ENCODE measurements around the gene PARVB. TPM values are rescaled to one million over a fixed set of nuclear protein-coding genes. Genes with fewer than 3 reads are reported as not detected.

The PARVB gene
- total RNA-seq, 4 donors from 2014 or later: 33.5 to 73.5 (median 41.5) TPM

DNA sequence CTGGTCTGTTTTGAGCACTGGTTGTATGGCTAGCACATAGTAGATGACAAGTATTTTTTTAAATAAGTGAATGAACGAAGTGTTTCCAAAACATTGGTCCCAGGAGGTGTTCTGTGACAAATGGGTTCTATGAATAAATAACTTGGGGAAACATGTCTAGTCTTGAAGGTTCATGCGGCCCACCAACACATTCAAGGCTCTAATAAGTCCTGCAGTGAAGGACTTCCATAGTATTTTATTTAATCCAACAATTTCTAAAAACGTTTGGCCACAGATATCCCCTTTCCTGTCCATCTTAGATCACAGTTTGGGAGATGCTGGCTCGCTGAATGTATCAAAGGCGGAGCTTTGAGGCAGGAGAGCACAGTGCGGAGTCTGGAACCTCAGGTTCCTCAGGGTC lies 179.1 kb downstream of the PARVB start:
- no peaks in the 10 kb centered on the region for H3K27me3 ChIP-seq
- no peak overlapping the region for H3K4me3 ChIP-seq
- peaks cover 0 to 4% (median 0%) of the 10 kb centered on the region in 4 donors for H3K9me3 ChIP-seq
- H3K27ac ChIP-seq: no peak overlapping the region
- WGBS, 2 donors: 74 to 88% methylated on average over 6 of the region's 6 CpGs
- TF ChIP-seq POLR2A (IDR thresholded peaks at IDR 0.05) (no peak), EP300 (IDR thresholded peaks at IDR 0.05) (no peak)
- TF ChIP-seq, protein P1, sequence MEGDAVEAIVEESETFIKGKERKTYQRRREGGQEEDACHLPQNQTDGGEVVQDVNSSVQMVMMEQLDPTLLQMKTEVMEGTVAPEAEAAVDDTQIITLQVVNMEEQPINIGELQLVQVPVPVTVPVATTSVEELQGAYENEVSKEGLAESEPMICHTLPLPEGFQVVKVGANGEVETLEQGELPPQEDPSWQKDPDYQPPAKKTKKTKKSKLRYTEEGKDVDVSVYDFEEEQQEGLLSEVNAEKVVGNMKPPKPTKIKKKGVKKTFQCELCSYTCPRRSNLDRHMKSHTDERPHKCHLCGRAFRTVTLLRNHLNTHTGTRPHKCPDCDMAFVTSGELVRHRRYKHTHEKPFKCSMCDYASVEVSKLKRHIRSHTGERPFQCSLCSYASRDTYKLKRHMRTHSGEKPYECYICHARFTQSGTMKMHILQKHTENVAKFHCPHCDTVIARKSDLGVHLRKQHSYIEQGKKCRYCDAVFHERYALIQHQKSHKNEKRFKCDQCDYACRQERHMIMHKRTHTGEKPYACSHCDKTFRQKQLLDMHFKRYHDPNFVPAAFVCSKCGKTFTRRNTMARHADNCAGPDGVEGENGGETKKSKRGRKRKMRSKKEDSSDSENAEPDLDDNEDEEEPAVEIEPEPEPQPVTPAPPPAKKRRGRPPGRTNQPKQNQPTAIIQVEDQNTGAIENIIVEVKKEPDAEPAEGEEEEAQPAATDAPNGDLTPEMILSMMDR (IDR thresholded peaks at IDR 0.05): no peak
- H3K4me1 ChIP-seq: peaks cover 0 to 6% (median 0%) of the 10 kb centered on the region in 4 donors
- H3K36me3 ChIP-seq: no peaks in the 10 kb centered on the region
- no peak for DNase-seq (ENCODE audit: low spot score in 2 of 2)

DNA sequence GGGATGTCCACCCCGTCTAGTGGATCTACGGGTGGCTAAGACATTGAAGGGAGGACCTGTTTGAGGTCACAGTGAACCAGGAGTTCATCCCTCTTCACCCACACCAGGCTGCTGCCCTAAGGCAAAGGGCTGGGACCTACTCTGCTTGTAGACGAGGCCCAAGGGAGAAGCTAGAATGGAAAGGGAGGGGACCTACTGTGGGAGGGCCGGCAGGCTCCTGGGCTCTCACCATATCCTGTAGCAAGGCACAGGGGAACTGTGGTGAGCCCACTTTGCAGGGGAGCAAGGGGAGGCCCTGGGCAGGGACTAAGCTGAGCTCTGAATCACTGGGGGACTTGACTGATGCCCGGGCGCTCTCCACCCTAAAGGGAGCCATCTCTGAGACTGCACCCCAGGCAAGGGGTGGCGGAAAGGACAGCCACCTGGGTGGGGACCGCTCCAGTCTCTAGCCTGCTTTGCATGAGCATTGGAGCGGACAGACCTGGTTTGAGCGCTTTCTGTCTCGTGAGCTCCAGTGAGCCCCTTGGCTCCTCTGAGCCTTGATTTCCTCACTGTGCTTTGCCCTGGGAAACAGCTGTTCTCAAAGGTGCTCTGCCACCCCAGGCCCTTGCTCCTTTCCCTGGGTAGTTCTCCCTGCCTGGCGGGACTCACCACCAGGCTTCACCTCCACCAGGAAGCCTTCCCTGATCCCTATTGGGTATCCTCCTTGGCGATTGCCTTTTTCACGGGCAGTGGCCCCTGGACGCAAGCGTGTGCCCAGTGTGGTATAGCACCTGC lies 180.8 kb downstream of the PARVB start:
- WGBS, 2 donors: 87 to 89% methylated on average over 10 to 13 of the region's 16 CpGs
- no peak for DNase-seq (ENCODE audit: low spot score in 2 of 2)
- Histone ChIP-seq H3K27me3 (no peaks in the 10 kb centered on the region), H3K9me3 (peaks cover 0 to 21% (median 2%) of the 10 kb centered on the region in 4 donors), H3K36me3 (no peaks in the 10 kb centered on the region), H3K27ac (no peak overlapping the region), H3K4me1 (peaks cover 0 to 6% (median 0%) of the 10 kb centered on the region in 4 donors), H3K4me3 (no peak overlapping the region)
- TF ChIP-seq EP300 (IDR thresholded peaks at IDR 0.05) (no peak), POLR2A (IDR thresholded peaks at IDR 0.05) (no peak)
- TF ChIP-seq, protein P1 (IDR thresholded peaks at IDR 0.05): no peak

DNA sequence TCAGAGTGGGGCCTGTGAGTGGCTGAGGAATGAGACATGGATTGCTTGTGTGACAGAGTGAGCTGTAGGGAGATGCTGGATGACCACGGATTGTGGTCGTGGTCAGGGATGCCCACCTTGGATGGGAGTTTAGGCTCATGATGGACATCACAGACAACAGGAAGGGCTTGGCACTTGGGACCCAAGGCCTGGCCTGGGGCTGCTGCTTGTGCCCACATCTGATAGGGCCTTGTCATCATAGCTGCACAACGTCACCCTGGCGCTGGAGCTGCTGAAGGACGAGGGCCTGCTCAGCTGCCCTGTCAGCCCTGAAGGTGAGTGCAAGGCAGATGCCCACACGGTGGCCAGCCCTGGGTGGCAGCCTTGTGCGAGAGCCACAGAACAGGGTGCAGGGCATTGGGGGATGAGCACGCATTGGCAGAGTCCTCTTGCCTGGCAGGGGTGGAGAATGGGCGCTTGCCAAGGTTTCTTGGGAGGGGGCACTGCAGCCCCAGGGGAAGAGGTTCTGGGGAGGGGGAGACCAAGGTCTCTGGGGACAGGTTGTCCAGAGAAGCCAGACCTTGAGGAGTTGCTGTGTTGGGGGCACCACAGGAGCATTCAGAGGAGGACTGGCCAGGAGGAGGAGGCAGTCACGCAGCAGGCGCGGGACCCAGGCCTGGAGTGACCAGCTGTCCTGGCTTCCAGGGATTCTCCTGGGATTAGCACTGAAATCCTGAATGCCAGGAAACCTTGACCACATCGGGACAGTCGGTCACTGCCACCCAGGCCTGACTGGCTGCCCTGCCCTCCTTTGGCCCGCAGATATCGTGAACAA lies 181.6 kb downstream of the PARVB start:
- H3K36me3 ChIP-seq: no peaks in the 10 kb centered on the region
- peaks cover 0 to 25% (median 2%) of the 10 kb centered on the region in 4 donors for H3K9me3 ChIP-seq
- DNase-seq (ENCODE audit: low spot score in 2 of 2): no peak
- WGBS, 2 donors: 88 to 96% methylated on average over 12 to 13 of the region's 16 CpGs
- no peak overlapping the region for H3K27ac ChIP-seq
- no peak overlapping the region for H3K4me3 ChIP-seq
- H3K27me3 ChIP-seq: no peaks in the 10 kb centered on the region
- TF ChIP-seq EP300 (IDR thresholded peaks at IDR 0.05) (no peak), POLR2A (IDR thresholded peaks at IDR 0.05) (no peak)
- TF ChIP-seq, protein P1 (IDR thresholded peaks at IDR 0.05): no peak
- H3K4me1 ChIP-seq: peaks cover 0 to 6% (median 0%) of the 10 kb centered on the region in 4 donors

DNA sequence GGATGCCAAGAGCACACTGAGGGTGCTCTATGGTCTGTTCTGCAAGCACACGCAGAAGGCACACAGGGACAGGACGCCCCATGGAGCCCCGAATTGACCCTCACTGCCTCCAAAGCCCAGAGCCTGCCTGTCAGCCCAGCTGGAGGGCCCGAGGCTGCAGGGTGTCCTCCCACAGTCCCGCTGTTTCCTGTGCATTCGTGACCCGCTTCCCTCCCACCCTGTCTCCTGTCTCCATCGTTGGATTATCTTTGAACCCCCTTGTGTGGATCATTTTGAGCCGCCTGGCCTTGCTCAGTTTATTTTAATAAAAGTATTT lies 182.2 kb downstream of the PARVB start:
- Histone ChIP-seq H3K36me3 (no peaks in the 10 kb centered on the region), H3K4me3 (no peak overlapping the region), H3K27ac (no peak overlapping the region), H3K9me3 (peaks cover 0 to 25% (median 2%) of the 10 kb centered on the region in 4 donors), H3K4me1 (peaks cover 0 to 6% (median 0%) of the 10 kb centered on the region in 4 donors), H3K27me3 (no peaks in the 10 kb centered on the region)
- WGBS, 2 donors: 66 to 77% methylated on average over 9 of the region's 9 CpGs
- DNase-seq (ENCODE audit: low spot score in 2 of 2): no peak
- TF ChIP-seq POLR2A (IDR thresholded peaks at IDR 0.05) (no peak), EP300 (IDR thresholded peaks at IDR 0.05) (no peak)
- TF ChIP-seq, protein P1 (IDR thresholded peaks at IDR 0.05): no peak

DNA sequence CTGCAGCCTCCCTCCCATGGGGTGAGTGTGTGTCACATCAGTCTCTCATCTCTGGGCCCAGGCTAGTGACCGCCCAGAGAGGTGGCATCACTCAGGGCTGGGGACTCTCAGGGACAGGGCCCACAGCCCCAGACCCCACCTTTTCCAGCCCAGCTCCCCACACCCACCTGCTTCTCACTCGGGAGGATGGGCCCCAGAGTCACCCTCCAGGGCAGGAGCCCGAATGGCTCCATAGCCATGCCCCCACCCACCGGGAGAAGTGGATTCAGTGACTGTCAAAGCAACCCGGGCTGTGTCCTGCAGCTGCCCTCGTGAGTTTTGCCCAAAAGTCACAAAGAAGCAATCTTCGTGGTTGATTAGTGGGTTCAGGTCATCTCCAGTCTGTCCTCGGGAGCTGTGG lies 182.6 kb downstream of the PARVB start:
- Histone ChIP-seq H3K4me3 (no peak overlapping the region), H3K4me1 (peaks cover 0 to 6% (median 0%) of the 10 kb centered on the region in 4 donors), H3K36me3 (no peaks in the 10 kb centered on the region), H3K9me3 (peaks cover 0 to 25% (median 2%) of the 10 kb centered on the region in 4 donors), H3K27ac (no peak overlapping the region), H3K27me3 (no peaks in the 10 kb centered on the region)
- WGBS, 2 donors: 73 to 82% methylated on average over 6 to 8 of the region's 8 CpGs
- TF ChIP-seq, protein P1 (IDR thresholded peaks at IDR 0.05): no peak
- TF ChIP-seq EP300 (IDR thresholded peaks at IDR 0.05) (no peak), POLR2A (IDR thresholded peaks at IDR 0.05) (no peak)
- no peak for DNase-seq (ENCODE audit: low spot score in 2 of 2)
